GM12872 (cell line): ENCODE data around the gene MTHFD2L.

Experiments used
- CTCF ChIP-seq: IDR thresholded peaks from 3 replicates; pipeline ENCODE4 v1.5.1; 2011; ENCODE audit warnings: low read depth, mild to moderate bottlenecking, low read length, moderate library complexity; ENCODE audit not compliant: insufficient read depth

Gene MTHFD2L

GRCh38 chr4:74284053-74284452 is 126.1 kb downstream of the MTHFD2L start:
- TF ChIP-seq CTCF: no peak

- TF ChIP-seq CTCF: no peak
Measured at GRCh38 chr4:74287164-74287563, 129.2 kb downstream of the MTHFD2L start.

GRCh38 chr4:74287791-74288190 is 129.9 kb downstream of the MTHFD2L start:
- no peak for TF ChIP-seq CTCF

- TF ChIP-seq CTCF: no peak
Measured at GRCh38 chr4:74291471-74291870, 133.6 kb downstream of the MTHFD2L start.

GRCh38 chr4:74292111-74292870 is 134.4 kb downstream of the MTHFD2L start:
- TF ChIP-seq CTCF: no peak

- TF ChIP-seq CTCF: no peak
Measured at GRCh38 chr4:74293558-74293957, 135.6 kb downstream of the MTHFD2L start.

GRCh38 chr4:74294681-74295080 is 136.8 kb downstream of the MTHFD2L start:
- TF ChIP-seq CTCF: no peak
